GM19372 (cell line): ENCODE results near the gene ARL15.

Experiments used
- ATAC-seq: cut with Tn5 transposase; IDR thresholded peaks from one replicate; pipeline ENCODE4 v1.9.1; 2021; ENCODE audit warnings: mild to moderate bottlenecking, low read depth, moderate library complexity; ENCODE audit not compliant: unreplicated experiment

Gene ARL15

DNA sequence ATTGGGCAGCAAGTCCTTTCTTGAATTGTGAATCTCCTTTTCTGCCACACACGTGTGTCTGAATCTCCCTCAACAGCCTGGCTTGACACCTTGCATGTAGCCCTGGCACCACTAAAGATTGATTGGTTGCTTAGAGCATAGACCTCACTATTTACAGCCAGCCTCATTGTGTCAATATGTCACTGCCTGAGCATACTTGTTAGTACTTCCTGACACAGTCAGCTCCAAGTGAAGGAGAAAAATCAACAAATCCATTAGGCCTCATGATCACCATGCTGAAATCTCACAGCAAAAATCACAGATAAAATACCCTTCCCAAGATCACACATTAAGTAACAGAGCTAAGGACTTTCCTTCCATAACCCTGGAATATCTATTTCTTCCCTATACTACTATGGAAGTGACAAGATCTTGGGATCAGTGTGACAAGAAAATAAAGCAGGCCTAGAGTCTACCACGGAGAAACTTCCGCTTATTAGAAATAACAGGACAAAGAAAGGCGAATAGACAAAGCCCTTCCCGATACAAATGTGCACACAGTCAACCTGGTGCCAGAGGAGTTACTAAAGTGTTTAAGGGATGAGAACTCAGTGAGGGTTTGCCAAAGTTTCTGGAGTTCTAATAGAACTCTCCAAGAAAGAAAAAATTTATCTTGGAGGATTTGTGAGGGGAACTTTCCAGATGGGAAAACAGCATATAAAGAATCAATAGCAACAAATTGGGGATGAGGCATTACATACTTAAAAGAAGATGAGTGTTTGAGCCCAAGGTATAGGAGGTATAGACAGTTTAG, 5.6 kb upstream of the ARL15 start:
- ATAC-seq, result no peak

- ATAC-seq, result no peak
Observed at GRCh38 chr5:54313311-54314270, 3.2 kb upstream of the ARL15 start.

DNA sequence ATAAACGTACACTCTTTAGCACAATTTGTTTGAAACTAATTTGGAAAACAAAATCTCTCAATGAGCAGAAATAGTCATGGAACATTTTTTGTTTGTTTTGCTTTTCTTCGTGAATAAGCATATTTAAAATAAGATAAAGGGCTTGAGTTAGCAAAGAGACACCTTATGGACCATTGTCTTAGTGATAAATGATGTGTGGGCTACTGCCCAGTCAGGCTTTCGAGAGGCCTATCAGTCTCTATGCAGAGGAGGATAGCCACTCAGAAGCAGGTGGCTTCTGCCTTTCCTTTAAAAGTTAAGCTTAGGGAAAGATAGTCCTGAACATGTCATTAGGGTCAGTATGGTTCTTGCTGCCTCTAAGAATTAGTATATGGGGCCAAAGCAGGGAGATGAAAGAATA, 2.1 kb upstream of the ARL15 start:
- no peak for ATAC-seq

- no peak for ATAC-seq
Observed at GRCh38 chr5:54311176-54311677, 854 bp upstream of the ARL15 start.

- ATAC-seq, result peak; percentile 18
Observed at GRCh38 chr5:54309691-54310432, 511 bp downstream of the ARL15 start.

DNA sequence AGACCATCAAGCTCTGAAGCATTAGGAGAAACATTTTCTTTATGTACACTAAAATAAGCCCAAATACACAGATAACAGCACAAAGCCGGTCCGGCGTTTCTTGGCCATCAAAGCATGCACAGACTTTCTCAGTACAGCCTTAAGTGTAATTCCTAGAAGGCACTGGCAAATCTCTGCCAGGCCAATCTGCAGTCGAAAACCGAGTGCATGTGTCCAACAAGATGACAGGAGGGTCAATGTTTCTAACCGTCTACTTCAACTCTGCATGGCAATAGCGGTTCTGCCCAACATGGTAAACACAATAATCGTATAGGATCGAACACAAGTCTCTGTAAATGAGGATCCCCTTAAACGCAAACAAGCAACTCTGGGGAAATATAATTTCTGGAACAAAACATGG, 1.1 kb downstream of the ARL15 start:
- ATAC-seq, result no peak

- no peak for ATAC-seq
Observed at GRCh38 chr5:54307583-54307982, 2.8 kb downstream of the ARL15 start.

- no peak for ATAC-seq
Observed at GRCh38 chr5:54306893-54307292, 3.5 kb downstream of the ARL15 start.

DNA sequence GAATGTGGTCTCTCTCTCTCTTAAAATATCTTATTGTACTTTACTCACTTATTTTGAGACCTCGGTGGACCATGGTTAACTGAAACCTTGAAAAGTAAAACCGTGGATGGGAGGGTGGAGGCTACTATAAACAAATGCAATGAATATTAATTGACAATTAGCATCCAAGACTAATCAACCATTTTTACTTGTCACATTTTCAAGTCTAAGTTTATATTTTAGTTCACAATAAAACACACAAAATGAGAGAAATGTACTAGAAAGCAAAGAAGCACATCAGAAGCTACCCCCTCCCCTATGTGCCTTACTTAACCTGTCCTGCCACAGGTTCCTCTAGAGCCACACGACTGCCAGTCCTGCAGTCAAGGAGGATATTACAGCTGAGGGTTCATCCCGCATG, 4.6 kb downstream of the ARL15 start:
- ATAC-seq, result no peak

- ATAC-seq, result no peak
Observed at GRCh38 chr5:54304040-54304439, 6.3 kb downstream of the ARL15 start.

- ATAC-seq, result no peak
Observed at GRCh38 chr5:54302267-54302687, 8.1 kb downstream of the ARL15 start.

- ATAC-seq, result no peak
Observed at GRCh38 chr5:54301849-54302248, 8.5 kb downstream of the ARL15 start.

DNA sequence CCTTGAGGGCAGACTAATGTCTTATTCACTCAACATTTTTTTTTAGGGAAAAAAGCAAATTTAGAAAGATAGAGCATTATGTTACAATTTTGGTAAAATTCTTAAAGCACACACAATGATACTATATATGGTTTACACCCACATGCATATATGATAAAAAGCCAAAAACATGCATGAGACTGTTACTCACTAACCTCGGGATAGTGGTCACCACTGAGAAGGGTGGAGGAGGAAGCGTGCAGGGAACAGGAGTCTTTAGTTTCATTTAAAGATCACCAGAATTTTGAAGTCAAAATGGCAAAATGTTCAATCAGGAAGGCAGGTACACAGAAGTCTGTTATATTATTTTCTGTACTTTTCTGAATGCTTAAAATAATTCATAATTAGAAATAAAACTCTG, 9.2 kb downstream of the ARL15 start:
- ATAC-seq, result no peak

- no peak for ATAC-seq
Observed at GRCh38 chr5:54298947-54299346, 11.4 kb downstream of the ARL15 start.

- ATAC-seq, result no peak
Observed at GRCh38 chr5:54296386-54296785, 14.0 kb downstream of the ARL15 start.

DNA sequence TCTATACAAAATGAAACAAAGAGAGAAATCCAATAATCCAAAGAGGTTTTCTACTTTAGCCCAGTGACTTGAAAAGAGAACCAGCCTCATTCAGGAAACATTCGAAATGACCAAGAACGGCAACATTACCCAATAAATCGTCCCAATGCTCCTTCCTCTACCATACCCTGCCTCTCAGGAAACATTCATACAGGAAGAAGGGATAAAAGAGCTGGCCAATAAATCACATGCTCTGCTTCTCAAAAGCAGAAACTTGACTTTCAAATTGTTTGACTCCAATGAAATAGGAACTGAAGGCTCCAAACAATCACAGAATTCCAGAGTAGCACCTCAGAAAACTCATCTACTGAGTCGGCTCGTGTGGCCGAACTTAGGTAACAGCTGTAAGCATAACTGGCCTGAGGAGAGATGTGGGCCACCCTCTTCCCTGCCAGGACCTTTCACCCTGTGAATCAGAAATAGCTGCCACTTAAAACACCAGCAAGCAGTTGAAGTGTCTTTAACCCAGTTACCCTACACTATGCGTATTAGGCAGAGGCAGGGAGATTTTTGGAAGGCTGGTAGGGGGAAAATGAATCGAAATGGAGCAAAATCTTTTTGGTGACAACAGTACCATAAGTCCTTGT, 14.6 kb downstream of the ARL15 start:
- no peak for ATAC-seq

- no peak for ATAC-seq
Observed at GRCh38 chr5:54294097-54294667, 16.2 kb downstream of the ARL15 start.

GRCh38 chr5:54292866-54293265, 17.5 kb downstream of the ARL15 start:
- no peak for ATAC-seq

DNA sequence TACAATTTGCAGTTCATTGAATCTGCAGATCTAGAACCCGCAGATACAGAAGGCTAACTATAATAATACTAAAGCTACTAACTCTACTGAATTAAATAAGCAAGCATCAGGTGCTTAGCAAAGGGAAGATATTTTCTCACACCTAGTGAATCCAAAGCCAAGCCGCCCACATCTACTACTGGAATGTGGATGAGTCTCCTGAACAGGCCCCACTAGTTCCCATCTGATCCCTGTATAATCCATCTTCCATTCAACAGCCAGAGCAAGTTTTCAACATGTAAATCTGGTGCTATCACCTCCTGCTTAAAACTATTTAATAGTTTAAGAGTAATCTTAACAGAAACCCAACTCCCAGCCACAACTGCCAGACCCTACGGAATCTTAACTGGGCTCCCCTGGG, 18.9 kb downstream of the ARL15 start:
- no peak for ATAC-seq

GRCh38 chr5:54289769-54290168, 20.6 kb downstream of the ARL15 start:
- no peak for ATAC-seq
